Esophagus squamous epithelium (tissue), 5 donors: ENCODE results near the gene GP2. TPM values are rescaled to one million over a fixed set of nuclear protein-coding genes. Genes with fewer than 3 reads are reported as not detected.

Source experiments
- DNase-seq: peaks from one replicate; lab custom pipeline; 2025; lab: John Stamatoyannopoulos, UW
- H3K27ac ChIP-seq, 4 donors: fragments of 200-600 bp; sonication (generic); one replicate each; pipeline ENCODE4 v1.5.1; 2016 to 2019; ENCODE audit warnings: mild to moderate bottlenecking in 1 of 4
- H3K27me3 ChIP-seq, 4 donors: fragments of 200-600 bp; sonication (generic); 1 replicate in 3 of 4; 2 replicates in 1 of 4; pipeline versions ENCODE4 v1.5.1 to v1.6.0; 2017 to 2021; ENCODE audit warnings: antibody characterized with exemption in 1 of 4
- H3K36me3 ChIP-seq, 3 donors: fragments of 200-600 bp; sonication (generic); one replicate each; pipeline ENCODE4 v1.5.1; 2016 to 2019
- H3K4me1 ChIP-seq, 3 donors: fragments of 200-600 bp; sonication (generic); one replicate each; pipeline ENCODE4 v1.5.1; 2017 to 2019
- H3K4me3 ChIP-seq, 4 donors: fragments of 200-600 bp; sonication (generic); 1 replicate in 3 of 4; 2 replicates in 1 of 4; pipeline ENCODE4 v1.5.1; 2016 to 2019; ENCODE audit warnings: mild to moderate bottlenecking in 2 of 4, moderate library complexity in 1 of 4
- H3K9me3 ChIP-seq, 3 donors: fragments of 200-600 bp; sonication (generic); one replicate each; pipeline ENCODE4 v1.5.1; 2016 to 2019
- CTCF ChIP-seq, 6 experiments: fragments of 450-650 bp in 4 of 6; fragments of 200-600 bp in 2 of 6; sonication (generic) in 2 of 6; IDR thresholded peaks; one replicate each; pipeline ENCODE4 v1.5.1; 2016 to 2019; ENCODE audit warnings: antibody characterized with exemption in 6 of 6, mild to moderate bottlenecking in 4 of 6, moderate library complexity in 4 of 6
- POLR2A ChIP-seq, 4 donors: fragments of 450-650 bp; IDR thresholded peaks; one replicate each; pipeline ENCODE4 v1.6.1; 2017; ENCODE audit warnings: antibody characterized with exemption in 4 of 4, mild to moderate bottlenecking in 4 of 4, moderate library complexity in 3 of 4
- WGBS, 2 donors: methylation state at CpG; one replicate each; pipeline ENCODE4 v1.1.5; 2018; 5-methylcytosine and 5-hydroxymethylcytosine counted together
- intact Hi-C: fragments of 100-400 bp; cut with DNase I; formaldehyde crosslinking; loops from one replicate; pipeline ENCODE4 v1.15.0; 2022
- total RNA-seq, 4 donors: library from RNA; depleted of rRNA; stranded (reverse); fragments of >200 nt; gene quantifications; one replicate each; pipeline ENCODE4 v1.1.0, GENCODE V29; 2016
- donor health status: DM: yes; HTN: yes; CAD: no.

GP2 gene
- total RNA-seq, 4 donors from 2014 or later = not detected

DNA sequence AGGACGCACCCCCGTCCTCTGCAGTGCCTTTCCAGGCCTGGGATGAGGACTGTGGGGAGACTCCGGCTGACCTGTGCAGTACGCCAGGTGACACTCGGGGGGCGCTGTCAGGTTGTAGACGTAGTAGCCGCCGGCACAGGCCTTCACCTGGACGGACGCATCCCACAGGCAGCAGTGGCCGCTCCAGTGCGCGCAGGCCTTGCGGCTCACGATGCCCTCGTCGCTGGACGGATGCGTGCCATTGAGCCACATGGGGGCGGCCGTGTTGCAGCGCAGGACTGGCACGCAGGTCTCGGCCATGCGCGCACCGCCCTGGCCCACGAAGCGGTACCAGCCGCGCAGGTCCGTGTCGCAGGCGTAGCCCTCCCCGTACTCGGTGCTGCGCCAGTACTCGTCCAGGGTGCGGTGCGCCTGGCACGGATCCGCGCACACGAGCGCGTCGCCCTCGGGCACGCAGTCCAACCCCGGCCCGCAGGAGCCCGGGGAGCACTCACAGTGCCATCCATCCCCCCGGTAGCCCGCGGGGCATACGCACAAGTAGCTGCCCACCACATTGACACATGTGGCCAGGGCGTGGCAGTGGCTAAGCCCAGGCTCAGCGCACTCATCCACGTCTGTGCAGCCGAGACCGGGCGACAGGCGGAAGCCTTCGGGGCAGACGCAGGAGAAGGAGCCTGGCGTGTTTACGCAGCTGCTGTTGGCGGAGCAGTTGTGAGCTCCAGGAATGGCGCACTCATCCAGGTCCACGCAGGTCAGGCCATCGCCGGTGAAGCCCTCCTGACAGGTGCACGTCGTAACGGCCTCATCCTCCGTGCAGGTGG lies 21.3 kb upstream of the GP2 start:
- 21 to 29% methylated on average over 9 to 40 of the region's 77 CpGs for WGBS, 2 donors
- no peak overlapping the region for H3K4me3 ChIP-seq
- H3K9me3 ChIP-seq = no peaks in the 10 kb centered on the region
- no peak overlapping the region for H3K27ac ChIP-seq
- peaks cover 0 to 30% (median 0%) of the 10 kb centered on the region in 4 donors for H3K27me3 ChIP-seq
- DNase-seq = no peak
- TF ChIP-seq CTCF (IDR thresholded peaks at IDR 0.05) = no peak
- intact Hi-C loops = no loop called here
- H3K36me3 ChIP-seq = no peaks in the 10 kb centered on the region
- H3K4me1 ChIP-seq = peaks cover 0 to 9% (median 0%) of the 10 kb centered on the region in 3 donors

- no peak overlapping the region for H3K27ac ChIP-seq
- no peak overlapping the region for H3K4me3 ChIP-seq
- H3K27me3 ChIP-seq = peaks cover 0 to 30% (median 0%) of the 10 kb centered on the region in 4 donors
- no peaks in the 10 kb centered on the region for H3K36me3 ChIP-seq
- intact Hi-C loops = no loop called here
- no peaks in the 10 kb centered on the region for H3K9me3 ChIP-seq
- TF ChIP-seq CTCF (IDR thresholded peaks at IDR 0.05) = no peak
- no peak for TF ChIP-seq POLR2A (IDR thresholded peaks at IDR 0.05)
- no peak for DNase-seq
- 60 to 62% methylated on average over 9 to 11 of the region's 12 CpGs for WGBS, 2 donors
- H3K4me1 ChIP-seq = peaks cover 0 to 9% (median 0%) of the 10 kb centered on the region in 3 donors
Observed at GRCh38 chr16:20347666-20348364, 20.5 kb upstream of the GP2 start.

DNA sequence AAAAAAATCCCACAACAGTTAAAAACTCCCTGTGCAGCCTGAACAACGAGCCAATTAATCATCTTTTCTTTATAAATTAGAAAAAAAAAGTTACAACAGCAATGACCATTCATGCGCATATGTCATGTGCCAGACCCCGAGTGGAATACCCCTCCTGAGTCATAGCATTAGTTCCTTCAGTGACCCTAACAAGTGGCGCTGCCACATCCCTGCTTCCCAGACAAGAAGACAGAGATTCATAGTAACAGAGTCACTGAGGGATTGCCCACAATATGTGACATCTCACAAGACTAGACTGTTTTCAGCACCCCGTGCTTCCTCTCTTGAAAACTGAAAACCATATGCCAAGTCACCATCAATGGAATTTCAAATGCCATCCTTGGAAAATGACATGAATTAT lies 17.3 kb upstream of the GP2 start:
- TF ChIP-seq CTCF (IDR thresholded peaks at IDR 0.05) (no peak), POLR2A (IDR thresholded peaks at IDR 0.05) (no peak)
- Histone ChIP-seq H3K27me3 (peaks cover 0 to 30% (median 0%) of the 10 kb centered on the region in 4 donors), H3K36me3 (no peaks in the 10 kb centered on the region), H3K27ac (no peak overlapping the region), H3K9me3 (no peaks in the 10 kb centered on the region), H3K4me1 (peaks cover 0 to 9% (median 0%) of the 10 kb centered on the region in 3 donors), H3K4me3 (no peak overlapping the region)
- WGBS, 2 donors = 49 to 66% methylated on average over 5 of the region's 5 CpGs
- DNase-seq = no peak
- intact Hi-C loops = no loop called here

DNA sequence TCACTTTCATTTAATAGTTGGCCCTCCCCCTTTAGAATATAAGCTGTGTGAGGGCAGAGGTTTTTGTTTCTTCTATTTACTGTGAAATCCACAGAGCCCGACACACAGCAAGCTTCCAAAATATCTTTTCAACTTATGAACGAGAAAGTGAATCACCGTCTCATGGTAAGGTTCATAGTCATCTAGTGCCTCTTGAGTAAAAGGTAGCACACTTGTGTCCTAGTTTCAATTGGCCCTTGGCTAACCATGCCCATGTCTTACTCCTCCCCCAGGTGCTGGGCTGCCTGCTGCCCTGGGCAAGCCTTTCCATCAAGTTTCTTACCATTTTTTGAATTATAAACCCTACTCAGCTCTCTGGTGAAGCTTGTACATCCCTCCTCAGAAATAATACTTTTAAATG lies 12.4 kb upstream of the GP2 start:
- TF ChIP-seq POLR2A (IDR thresholded peaks at IDR 0.05) (no peak), CTCF (IDR thresholded peaks at IDR 0.05) (no peak)
- H3K27ac ChIP-seq = no peak overlapping the region
- 84 to 86% methylated on average over 3 of the region's 3 CpGs for WGBS, 2 donors
- H3K9me3 ChIP-seq = no peaks in the 10 kb centered on the region
- intact Hi-C loops = no loop called here
- no peak for DNase-seq
- H3K36me3 ChIP-seq = no peaks in the 10 kb centered on the region
- H3K27me3 ChIP-seq = peaks cover 0 to 24% (median 0%) of the 10 kb centered on the region in 4 donors
- no peak overlapping the region for H3K4me3 ChIP-seq
- no peaks in the 10 kb centered on the region for H3K4me1 ChIP-seq

GRCh38 chr16:20336955-20337354 lies 9.6 kb upstream of the GP2 start:
- intact Hi-C loops = no loop called here
- no peak for TF ChIP-seq POLR2A (IDR thresholded peaks at IDR 0.05)
- TF ChIP-seq CTCF (IDR thresholded peaks at IDR 0.05) = no peak
- no peaks in the 10 kb centered on the region for H3K4me1 ChIP-seq
- H3K27ac ChIP-seq = no peak overlapping the region
- H3K9me3 ChIP-seq = no peaks in the 10 kb centered on the region
- H3K27me3 ChIP-seq = peaks cover 0 to 21% (median 0%) of the 10 kb centered on the region in 4 donors
- no peak overlapping the region for H3K4me3 ChIP-seq
- H3K36me3 ChIP-seq = no peaks in the 10 kb centered on the region
- 16 to 41% methylated on average over 2 of the region's 2 CpGs for WGBS, 2 donors
- DNase-seq = no peak
